C4-2B (cell line): ENCODE results near the gene ITGA6.
"Not testable (repeated sequence)": the region's sequence is repeated elsewhere in the genome, so short reads cannot be mapped to it uniquely, and the experiment has no call there.

Experiments used
- H3K27ac ChIP-seq: fragments of 450-650 bp; 2 replicates; pipeline ENCODE4 v1.5.1; 2017
- ZFX ChIP-seq: fragments of 450-650 bp; IDR thresholded peaks from 2 replicates; pipeline ENCODE4 v1.6.1; 2017
- TF ChIP-seq, protein P1 (sequence below): fragments of 450-650 bp; conservative IDR thresholded peaks from 2 replicates; pipeline ENCODE4 v1.5.1; 2017; ENCODE audit warnings: mild to moderate bottlenecking

Gene ITGA6

DNA sequence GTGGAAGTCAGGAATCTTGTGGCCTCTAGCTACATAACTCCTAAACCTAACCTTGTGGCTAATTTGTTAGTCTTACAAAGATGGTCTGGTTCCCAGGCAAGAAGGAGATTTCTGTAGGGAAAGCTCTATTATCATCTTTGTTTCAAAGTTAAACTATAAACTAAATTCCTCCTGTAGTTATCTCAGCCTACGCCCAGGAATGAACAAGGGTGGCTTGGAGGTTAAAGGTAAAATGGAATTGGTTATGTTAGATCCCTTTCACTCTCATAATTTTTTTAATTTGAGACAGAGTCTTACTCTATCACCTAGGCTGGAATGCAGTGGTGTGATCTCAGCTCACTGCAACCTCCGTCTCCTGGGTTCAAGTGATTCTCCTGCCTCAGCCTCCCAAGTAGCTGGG is 103.9 kb downstream of the ITGA6 start:
- TF ChIP-seq ZFX: no peak
- TF ChIP-seq, protein P1, sequence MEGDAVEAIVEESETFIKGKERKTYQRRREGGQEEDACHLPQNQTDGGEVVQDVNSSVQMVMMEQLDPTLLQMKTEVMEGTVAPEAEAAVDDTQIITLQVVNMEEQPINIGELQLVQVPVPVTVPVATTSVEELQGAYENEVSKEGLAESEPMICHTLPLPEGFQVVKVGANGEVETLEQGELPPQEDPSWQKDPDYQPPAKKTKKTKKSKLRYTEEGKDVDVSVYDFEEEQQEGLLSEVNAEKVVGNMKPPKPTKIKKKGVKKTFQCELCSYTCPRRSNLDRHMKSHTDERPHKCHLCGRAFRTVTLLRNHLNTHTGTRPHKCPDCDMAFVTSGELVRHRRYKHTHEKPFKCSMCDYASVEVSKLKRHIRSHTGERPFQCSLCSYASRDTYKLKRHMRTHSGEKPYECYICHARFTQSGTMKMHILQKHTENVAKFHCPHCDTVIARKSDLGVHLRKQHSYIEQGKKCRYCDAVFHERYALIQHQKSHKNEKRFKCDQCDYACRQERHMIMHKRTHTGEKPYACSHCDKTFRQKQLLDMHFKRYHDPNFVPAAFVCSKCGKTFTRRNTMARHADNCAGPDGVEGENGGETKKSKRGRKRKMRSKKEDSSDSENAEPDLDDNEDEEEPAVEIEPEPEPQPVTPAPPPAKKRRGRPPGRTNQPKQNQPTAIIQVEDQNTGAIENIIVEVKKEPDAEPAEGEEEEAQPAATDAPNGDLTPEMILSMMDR: no peak
- H3K27ac ChIP-seq: no peak overlapping the region

DNA sequence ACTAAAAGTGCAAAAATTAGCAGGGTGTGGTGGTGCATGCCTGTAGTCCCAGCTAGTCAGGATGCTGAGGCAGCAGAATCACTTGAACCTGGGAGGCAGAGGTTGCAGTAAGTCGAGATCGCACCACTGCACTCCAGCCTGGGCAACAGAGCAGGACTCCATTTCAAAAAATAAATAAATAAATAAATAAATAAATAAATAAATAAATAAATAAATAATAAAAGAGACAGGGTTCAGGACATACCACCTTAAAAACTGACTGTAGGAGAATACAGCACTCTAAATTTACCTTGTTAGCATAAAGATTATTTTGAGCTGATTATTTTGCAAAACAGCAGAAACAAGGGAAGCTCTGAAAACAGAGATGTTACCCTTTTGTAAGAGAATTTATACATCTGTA is 105.1 kb downstream of the ITGA6 start:
- not testable (repeated sequence) for H3K27ac ChIP-seq

DNA sequence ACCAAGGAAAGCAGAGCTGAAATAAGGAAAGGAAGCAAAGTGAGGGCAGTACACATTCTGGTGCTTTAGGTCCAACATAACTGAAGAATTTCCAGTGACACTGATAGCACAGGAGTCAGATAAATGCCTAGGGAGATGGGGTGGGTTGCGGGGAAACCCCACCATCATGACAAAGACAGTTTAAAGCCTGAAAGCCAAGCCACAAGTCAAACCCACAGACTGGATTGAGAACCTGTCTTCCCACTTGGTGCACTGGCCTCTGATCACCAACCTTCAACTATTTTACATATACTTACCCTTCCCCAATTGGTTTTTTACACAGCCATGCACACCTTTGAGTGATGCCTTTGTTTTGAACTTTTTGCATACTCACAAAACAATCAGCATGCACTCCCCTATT is 106.3 kb downstream of the ITGA6 start:
- no peak for TF ChIP-seq ZFX
- TF ChIP-seq, protein P1: no peak
- no peak overlapping the region for H3K27ac ChIP-seq

DNA sequence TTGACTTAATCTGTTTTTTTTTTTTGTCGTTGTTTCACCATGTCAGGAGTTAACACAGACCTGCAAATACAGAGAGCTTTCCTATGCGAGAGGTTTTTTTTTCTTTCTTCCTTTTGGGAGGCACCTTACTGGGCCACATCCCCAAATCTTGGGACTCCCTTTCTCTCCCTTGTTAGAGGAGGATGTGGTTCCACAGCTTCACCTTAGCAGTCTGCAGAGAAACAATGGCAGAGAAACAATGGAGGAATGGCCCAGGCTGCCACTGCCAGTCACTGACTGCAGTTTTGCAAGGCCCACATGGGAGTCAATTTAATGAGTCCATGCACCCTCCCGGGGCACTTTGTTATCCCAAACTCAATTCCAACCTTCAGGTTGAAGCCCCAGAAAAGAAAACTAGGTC is 107.7 kb downstream of the ITGA6 start:
- no peak overlapping the region for H3K27ac ChIP-seq
- no peak for TF ChIP-seq ZFX
- TF ChIP-seq, protein P1: no peak

DNA sequence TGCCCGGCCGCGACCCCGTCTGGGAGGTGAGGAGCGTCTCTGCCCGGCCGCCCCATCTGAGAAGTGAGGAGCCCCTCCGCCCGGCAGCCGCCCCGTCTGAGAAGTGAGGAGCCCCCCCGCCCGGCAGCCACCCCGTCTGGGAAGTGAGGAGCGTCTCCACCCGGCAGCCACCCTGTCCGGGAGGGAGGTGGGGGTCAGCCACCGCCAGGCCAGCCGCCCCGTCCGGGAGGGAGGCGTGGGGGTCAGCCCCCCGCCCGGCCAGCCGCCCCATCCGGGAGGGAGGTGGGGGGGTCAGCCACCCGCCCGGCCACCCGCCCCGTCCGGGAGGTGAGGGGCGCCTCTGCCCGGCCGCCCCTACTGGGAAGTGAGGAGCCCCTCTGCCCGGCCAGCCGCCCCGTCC is 110.5 kb downstream of the ITGA6 start:
- H3K27ac ChIP-seq: not testable (repeated sequence)

DNA sequence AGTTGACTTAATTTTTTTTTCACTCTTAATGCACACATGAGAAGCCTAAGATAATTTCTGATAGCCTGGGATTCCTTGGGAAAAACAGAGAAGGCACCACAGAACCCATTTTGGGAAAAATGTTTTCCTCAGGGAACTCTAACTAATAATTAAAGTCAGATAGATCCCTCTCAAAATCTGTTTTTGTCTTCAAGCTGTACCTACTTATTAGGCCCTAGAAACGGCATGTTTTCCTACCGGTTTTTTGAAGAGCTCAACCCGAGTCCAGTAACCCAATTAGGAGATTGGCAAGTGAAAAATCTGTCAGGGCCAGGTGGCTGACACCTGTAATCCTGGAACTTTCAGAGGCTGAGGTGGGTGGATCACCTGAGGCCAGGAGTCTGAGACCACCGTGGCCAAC is 112.4 kb downstream of the ITGA6 start:
- TF ChIP-seq, protein P1: no peak
- no peak for TF ChIP-seq ZFX
- no peak overlapping the region for H3K27ac ChIP-seq

DNA sequence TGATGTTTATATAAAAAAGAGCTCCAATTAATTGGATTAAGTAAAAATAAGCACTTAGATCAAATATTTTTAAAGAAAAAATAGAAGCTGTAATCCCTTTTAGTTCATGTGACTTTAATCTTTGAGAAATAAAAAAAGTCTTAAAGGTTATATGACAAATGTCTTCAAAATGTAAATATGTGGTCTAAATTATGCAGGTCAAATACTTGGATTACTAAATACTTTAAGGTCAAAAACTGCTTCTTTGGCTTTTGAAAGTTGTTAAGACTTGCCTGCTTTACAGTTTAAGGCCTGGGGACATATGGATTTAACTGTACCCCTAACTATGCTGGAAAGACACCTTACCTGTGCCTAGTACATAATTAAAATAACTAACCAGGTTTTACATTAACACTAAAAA is 113.0 kb downstream of the ITGA6 start:
- TF ChIP-seq ZFX: no peak
- TF ChIP-seq, protein P1: no peak
- H3K27ac ChIP-seq: no peak overlapping the region

DNA sequence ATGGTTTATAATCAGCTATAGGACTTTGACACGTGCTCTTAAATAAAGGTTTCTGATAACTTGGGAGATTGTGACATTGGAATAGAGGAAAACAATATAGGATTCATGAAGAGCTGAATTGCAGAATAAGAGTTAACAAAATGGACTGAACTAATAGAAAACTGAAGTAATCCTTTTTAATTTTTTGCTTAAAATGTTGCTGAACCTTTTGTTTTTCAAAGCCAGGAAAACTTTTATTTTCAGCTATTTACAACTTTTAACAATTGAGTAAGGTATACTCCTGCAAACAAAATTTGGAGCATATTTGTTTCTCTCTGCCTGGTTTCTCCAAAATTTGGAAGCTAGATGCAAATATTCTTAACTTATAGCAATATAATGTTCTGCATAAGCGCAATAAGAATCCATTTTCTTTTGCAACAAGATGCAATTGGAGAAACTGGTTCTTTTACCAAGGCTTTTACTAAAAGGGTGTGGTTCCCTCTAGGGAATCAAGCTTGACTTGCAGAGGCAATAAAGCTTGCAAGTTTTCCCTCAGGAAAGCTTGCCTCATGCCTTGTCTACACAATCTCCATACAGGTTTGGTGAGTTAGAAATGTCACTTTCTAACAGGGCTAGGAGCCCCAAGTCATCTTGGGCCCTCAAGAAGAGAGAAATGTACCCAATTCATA is 118.2 kb downstream of the ITGA6 start:
- TF ChIP-seq ZFX: no peak
- TF ChIP-seq, protein P1: no peak
- H3K27ac ChIP-seq: no peak overlapping the region
